OCI-LY1 (cell line): Measurements from ENCODE around the gene ISOC1.

Experiments
- H2AFZ ChIP-seq: fragments of 200-600 bp; sonication (generic), shearing (Covaris generic); 2 replicates; pipeline ENCODE4 v1.6.0; 2014; ENCODE audit warnings: antibody characterized with exemption, mild to moderate bottlenecking, low read length
- H3F3A ChIP-seq: fragments of 200-600 bp; sonication (generic), shearing (Covaris generic); 2 replicates; pipeline ENCODE4 v1.6.0; 2014; ENCODE audit warnings: mild to moderate bottlenecking, antibody characterized with exemption, low read length, moderate library complexity; ENCODE audit not compliant: insufficient read depth
- H3K27ac ChIP-seq: fragments of 200-600 bp; sonication (generic); 2 replicates; pipeline ENCODE4 v1.5.1; 2014; ENCODE audit warnings: low read length, mixed run types, mild to moderate bottlenecking, low read depth; ENCODE audit not compliant: poor library complexity, severe bottlenecking
- H3K27me3 ChIP-seq: fragments of 200-600 bp; sonication (generic); 2 replicates; pipeline ENCODE4 v1.6.0; 2014; ENCODE audit warnings: antibody characterized with exemption, mild to moderate bottlenecking, low read length, moderate library complexity; ENCODE audit not compliant: insufficient read depth
- H3K36me3 ChIP-seq: fragments of 200-600 bp; sonication (generic); 2 replicates; pipeline ENCODE4 v1.6.1; 2014; ENCODE audit warnings: mild to moderate bottlenecking, antibody characterized with exemption, low read length, moderate library complexity, mixed read lengths; ENCODE audit not compliant: insufficient read depth
- H3K4me1 ChIP-seq: fragments of 200-600 bp; sonication (generic); 2 replicates; pipeline ENCODE4 v1.5.1; 2014; ENCODE audit warnings: mild to moderate bottlenecking, low read length, moderate library complexity; ENCODE audit not compliant: insufficient read depth, severe bottlenecking
- H3K4me2 ChIP-seq: fragments of 200-600 bp; sonication (generic), shearing (Covaris generic); 2 replicates; pipeline ENCODE4 v1.6.1; 2014; ENCODE audit warnings: low read length
- H3K4me3 ChIP-seq: fragments of 200-600 bp; sonication (generic); 2 replicates; pipeline ENCODE4 v1.5.1; 2014; ENCODE audit warnings: low read length, low read depth, mild to moderate bottlenecking, mixed read lengths; ENCODE audit not compliant: poor library complexity, severe bottlenecking
- H3K79me2 ChIP-seq: fragments of 200-600 bp; shearing (Covaris generic); 2 replicates; pipeline ENCODE4 v1.6.1; 2016; ENCODE audit warnings: mixed run types, low read length, mixed read lengths; ENCODE audit not compliant: insufficient read depth
- H3K9ac ChIP-seq: fragments of 200-600 bp; sonication (generic), shearing (Covaris generic); 2 replicates; pipeline ENCODE4 v1.6.1; 2014; ENCODE audit warnings: mild to moderate bottlenecking, low read length, mixed read lengths
- H3K9me2 ChIP-seq: fragments of 200-600 bp; sonication (generic), shearing (Covaris generic); 2 replicates; pipeline ENCODE4 v1.6.1; 2014; ENCODE audit warnings: low read depth, mild to moderate bottlenecking, low read length, mixed read lengths
- H3K9me3 ChIP-seq: fragments of 200-600 bp; shearing (Covaris generic); 2 replicates; pipeline ENCODE4 v1.6.1; 2014; ENCODE audit warnings: low read length, mixed read lengths
- H4K20me1 ChIP-seq: fragments of 200-600 bp; sonication (generic), shearing (Covaris generic); 2 replicates; pipeline ENCODE4 v1.6.0; 2016; ENCODE audit warnings: mild to moderate bottlenecking, low read length; ENCODE audit not compliant: insufficient read depth
- EZH2 ChIP-seq: fragments of 200-600 bp; sonication (generic), shearing (Covaris generic); IDR thresholded peaks from 2 replicates; pipeline ENCODE4 v1.8.0; 2017; ENCODE audit warnings: borderline replicate concordance, mixed run types, mild to moderate bottlenecking, antibody characterized with exemption, low read length, moderate library complexity, mixed read lengths
- TF ChIP-seq, protein P1 (sequence below): fragments of 200-600 bp; sonication (generic), shearing (Covaris generic); IDR thresholded peaks from 2 replicates; pipeline ENCODE4 v1.5.1; 2017; ENCODE audit warnings: mild to moderate bottlenecking, antibody characterized with exemption, low read length, moderate library complexity, mixed read lengths

ISOC1 gene

GRCh38 chr5:129049126-129049799, 45.3 kb upstream of the ISOC1 start:
- Histone ChIP-seq H3K9ac (no peak overlapping the region), H2AFZ (no peak overlapping the region), H3K4me3 (no peak overlapping the region), H3K4me1 (no peaks in the 10 kb centered on the region), H3K36me3 (no peaks in the 10 kb centered on the region), H3K27ac (no peak overlapping the region), H3K4me2 (no peak overlapping the region), H3K79me2 (no peaks in the 10 kb centered on the region), H3F3A (no peaks in the 10 kb centered on the region), H3K9me2 (no peaks in the 10 kb centered on the region), H4K20me1 (no peaks in the 10 kb centered on the region), H3K9me3 (no peaks in the 10 kb centered on the region), H3K27me3 (no peaks in the 10 kb centered on the region)
- no peak for TF ChIP-seq EZH2
- TF ChIP-seq, protein P1, sequence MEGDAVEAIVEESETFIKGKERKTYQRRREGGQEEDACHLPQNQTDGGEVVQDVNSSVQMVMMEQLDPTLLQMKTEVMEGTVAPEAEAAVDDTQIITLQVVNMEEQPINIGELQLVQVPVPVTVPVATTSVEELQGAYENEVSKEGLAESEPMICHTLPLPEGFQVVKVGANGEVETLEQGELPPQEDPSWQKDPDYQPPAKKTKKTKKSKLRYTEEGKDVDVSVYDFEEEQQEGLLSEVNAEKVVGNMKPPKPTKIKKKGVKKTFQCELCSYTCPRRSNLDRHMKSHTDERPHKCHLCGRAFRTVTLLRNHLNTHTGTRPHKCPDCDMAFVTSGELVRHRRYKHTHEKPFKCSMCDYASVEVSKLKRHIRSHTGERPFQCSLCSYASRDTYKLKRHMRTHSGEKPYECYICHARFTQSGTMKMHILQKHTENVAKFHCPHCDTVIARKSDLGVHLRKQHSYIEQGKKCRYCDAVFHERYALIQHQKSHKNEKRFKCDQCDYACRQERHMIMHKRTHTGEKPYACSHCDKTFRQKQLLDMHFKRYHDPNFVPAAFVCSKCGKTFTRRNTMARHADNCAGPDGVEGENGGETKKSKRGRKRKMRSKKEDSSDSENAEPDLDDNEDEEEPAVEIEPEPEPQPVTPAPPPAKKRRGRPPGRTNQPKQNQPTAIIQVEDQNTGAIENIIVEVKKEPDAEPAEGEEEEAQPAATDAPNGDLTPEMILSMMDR = no peak

DNA sequence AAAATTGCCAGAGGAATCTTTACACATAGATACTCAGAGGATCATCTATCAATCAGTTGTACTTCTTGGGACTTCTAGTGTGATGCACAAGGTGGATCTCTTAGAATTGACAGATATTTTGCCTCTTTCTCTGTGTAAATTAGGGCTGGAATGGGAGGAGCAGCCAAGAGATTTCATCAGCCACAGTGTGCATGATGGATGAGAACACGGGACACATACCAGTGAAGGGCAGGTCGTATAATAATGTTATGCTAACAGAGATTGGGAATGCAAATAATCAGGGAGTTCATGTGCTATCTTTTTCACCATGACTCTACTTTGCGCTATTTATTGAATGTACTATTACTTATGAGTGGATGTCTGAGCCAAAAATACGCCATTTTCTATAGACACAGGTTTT, 43.3 kb upstream of the ISOC1 start:
- no peak overlapping the region for H3K4me2 ChIP-seq
- H3K27me3 ChIP-seq = no peaks in the 10 kb centered on the region
- H3K79me2 ChIP-seq = no peaks in the 10 kb centered on the region
- no peak overlapping the region for H3K9ac ChIP-seq
- H3K4me3 ChIP-seq = no peak overlapping the region
- no peaks in the 10 kb centered on the region for H3F3A ChIP-seq
- TF ChIP-seq EZH2 = no peak
- TF ChIP-seq, protein P1 = no peak
- H3K36me3 ChIP-seq = no peaks in the 10 kb centered on the region
- H2AFZ ChIP-seq = no peak overlapping the region
- H3K4me1 ChIP-seq = no peaks in the 10 kb centered on the region
- no peak overlapping the region for H3K27ac ChIP-seq
- no peaks in the 10 kb centered on the region for H4K20me1 ChIP-seq
- no peaks in the 10 kb centered on the region for H3K9me2 ChIP-seq
- no peaks in the 10 kb centered on the region for H3K9me3 ChIP-seq

GRCh38 chr5:129053438-129053837, 41.1 kb upstream of the ISOC1 start:
- Histone ChIP-seq H3K27ac (no peak overlapping the region), H3F3A (no peaks in the 10 kb centered on the region), H3K36me3 (no peaks in the 10 kb centered on the region), H2AFZ (no peak overlapping the region), H3K4me3 (no peak overlapping the region), H3K4me2 (no peak overlapping the region), H4K20me1 (no peaks in the 10 kb centered on the region), H3K9me2 (no peaks in the 10 kb centered on the region), H3K27me3 (no peaks in the 10 kb centered on the region), H3K9me3 (no peaks in the 10 kb centered on the region), H3K9ac (no peak overlapping the region), H3K4me1 (no peaks in the 10 kb centered on the region), H3K79me2 (no peaks in the 10 kb centered on the region)
- TF ChIP-seq, protein P1 = no peak
- TF ChIP-seq EZH2 = no peak
